ENCODE results near the gene AK4. TPM values are rescaled to one million over a fixed set of nuclear protein-coding genes. Genes with fewer than 3 reads are reported as not detected.

Gene AK4
- total RNA-seq, 6 donors from 2014 or later = 0.44 to 7.0 (median 3.6) TPM

DNA sequence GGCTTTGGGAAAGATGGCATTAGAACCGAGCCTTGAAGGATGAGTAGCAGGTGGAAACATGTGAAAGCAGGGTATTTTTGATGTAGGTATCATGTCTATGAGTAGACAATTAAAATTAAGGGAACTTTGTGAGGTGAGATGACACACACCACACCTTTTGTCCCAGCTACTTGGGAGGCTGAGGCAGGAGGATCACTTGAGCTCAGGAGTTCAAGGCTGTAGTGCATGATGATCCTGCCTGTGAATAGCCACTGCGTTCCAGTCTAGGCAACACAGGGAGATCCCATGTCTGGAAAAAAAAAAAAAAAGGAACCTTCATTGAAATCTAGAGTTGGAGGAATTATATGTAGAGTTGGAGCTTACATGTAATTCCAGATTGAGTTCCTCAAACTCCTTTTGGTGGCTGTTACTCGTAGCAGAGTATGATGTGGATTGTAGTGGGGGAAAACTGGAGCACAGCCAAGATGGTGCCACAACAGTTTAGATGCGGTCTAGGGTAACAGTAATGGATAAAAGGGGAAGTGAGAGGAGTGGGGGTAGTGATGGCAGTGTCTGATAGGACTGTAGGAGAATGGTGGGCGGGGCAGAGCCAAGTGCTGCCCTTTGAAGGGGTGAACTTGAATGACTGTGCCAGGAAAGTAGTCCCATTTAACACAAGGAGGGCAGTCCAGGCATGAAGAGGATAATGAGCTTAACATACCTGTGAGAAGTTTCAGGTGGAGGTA is 17.4 kb downstream of the AK4 start:
- Histone ChIP-seq H3K4me3 (no peak overlapping the region), H3K9me3 (no peaks in the 10 kb centered on the region), H3K27ac (no peak overlapping the region), H3K36me3 (no peaks in the 10 kb centered on the region), H3K27me3 (no peaks in the 10 kb centered on the region), H3K4me1 (peaks cover 0 to 5% (median 2%) of the 10 kb centered on the region in 4 donors)
- ATAC-seq (ENCODE audit: low FRiP score in 2 of 2) (peak; percentile 49 to 72), DNase-seq (peak in 1 of 2 donors; percentile 52)
- TF ChIP-seq CTCF (IDR thresholded peaks at IDR 0.05) = no peak
- TF ChIP-seq POLR2AphosphoS5 (IDR thresholded peaks at IDR 0.05) = peak in 1 of 2 donors; percentile 7
- 56 to 61% methylated on average over 5 of the region's 5 CpGs for WGBS, 2 donors

DNA sequence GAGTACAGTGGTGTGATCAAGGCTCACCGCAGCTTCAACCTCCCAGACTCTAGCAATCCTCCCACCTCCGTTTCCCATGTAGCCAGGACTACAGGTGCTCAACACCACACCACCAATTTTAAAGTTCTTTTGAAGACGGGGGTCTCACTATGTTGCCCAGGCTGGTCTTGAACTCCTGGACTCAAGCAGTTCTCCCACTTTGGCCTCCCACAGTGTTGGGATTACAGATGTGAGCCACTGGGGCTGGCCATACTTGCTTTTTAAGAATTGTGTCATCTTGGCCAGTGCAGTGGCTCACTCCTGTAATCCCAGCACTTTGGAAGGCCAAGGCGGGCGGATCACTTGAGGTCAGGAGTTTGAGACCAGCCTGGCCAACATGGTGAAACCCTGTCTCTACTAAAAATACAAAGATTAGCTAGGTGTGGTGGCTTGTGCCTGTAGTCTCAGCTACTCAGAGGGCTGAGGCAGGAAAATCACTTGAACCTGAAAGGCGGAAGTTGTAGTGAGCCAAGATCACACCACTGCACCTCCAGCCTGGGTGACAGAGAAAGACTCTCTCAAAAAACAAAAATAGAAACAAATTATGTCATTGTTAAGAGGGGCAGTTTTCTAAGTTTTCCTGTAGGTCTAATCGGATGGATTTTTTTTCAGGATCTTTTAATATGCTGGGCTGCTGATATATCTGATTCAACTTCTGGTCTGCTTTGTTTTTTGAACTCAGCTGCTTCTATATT is 18.7 kb downstream of the AK4 start:
- Histone ChIP-seq H3K4me1 (peaks cover 0 to 5% (median 2%) of the 10 kb centered on the region in 4 donors), H3K4me3 (no peak overlapping the region), H3K27ac (no peak overlapping the region), H3K36me3 (no peaks in the 10 kb centered on the region), H3K27me3 (no peaks in the 10 kb centered on the region), H3K9me3 (no peaks in the 10 kb centered on the region)
- 85 to 91% methylated on average over 5 to 7 of the region's 7 CpGs for WGBS, 2 donors
- ATAC-seq (ENCODE audit: low FRiP score in 2 of 2) = no peak
- DNase-seq = no peak
- no peak for TF ChIP-seq EP300 (IDR thresholded peaks at IDR 0.05)

GRCh38 chr1:65167586-65168242 is 19.7 kb downstream of the AK4 start:
- H3K27me3 ChIP-seq = no peaks in the 10 kb centered on the region
- ATAC-seq (ENCODE audit: low FRiP score in 2 of 2) (no peak), DNase-seq (no peak)
- WGBS, 2 donors = 93 to 96% methylated on average over 5 of the region's 5 CpGs
- no peak overlapping the region for H3K4me3 ChIP-seq
- no peaks in the 10 kb centered on the region for H3K9me3 ChIP-seq
- TF ChIP-seq POLR2A (IDR thresholded peaks at IDR 0.05) = no peak
- TF ChIP-seq EP300 (IDR thresholded peaks at IDR 0.05) = no peak
- no peak for TF ChIP-seq POLR2AphosphoS5 (IDR thresholded peaks at IDR 0.05)
- TF ChIP-seq CTCF (IDR thresholded peaks at IDR 0.05) = no peak
- no peak overlapping the region for H3K27ac ChIP-seq
- no peaks in the 10 kb centered on the region for H3K36me3 ChIP-seq
- peaks cover 0 to 5% (median 2%) of the 10 kb centered on the region in 4 donors for H3K4me1 ChIP-seq

GRCh38 chr1:65168867-65169266 is 20.9 kb downstream of the AK4 start:
- no peak for ATAC-seq (ENCODE audit: low FRiP score in 2 of 2)
- Histone ChIP-seq H3K9me3 (no peaks in the 10 kb centered on the region), H3K27me3 (no peaks in the 10 kb centered on the region), H3K4me1 (peaks cover 0 to 5% (median 2%) of the 10 kb centered on the region in 4 donors), H3K27ac (no peak overlapping the region), H3K36me3 (no peaks in the 10 kb centered on the region), H3K4me3 (no peak overlapping the region)
- 84 to 94% methylated on average over 4 of the region's 4 CpGs for WGBS, 2 donors
- no peak for DNase-seq
- TF ChIP-seq CTCF (IDR thresholded peaks at IDR 0.05) (no peak), EP300 (IDR thresholded peaks at IDR 0.05) (no peak), POLR2A (IDR thresholded peaks at IDR 0.05) (no peak), POLR2AphosphoS5 (IDR thresholded peaks at IDR 0.05) (no peak)

DNA sequence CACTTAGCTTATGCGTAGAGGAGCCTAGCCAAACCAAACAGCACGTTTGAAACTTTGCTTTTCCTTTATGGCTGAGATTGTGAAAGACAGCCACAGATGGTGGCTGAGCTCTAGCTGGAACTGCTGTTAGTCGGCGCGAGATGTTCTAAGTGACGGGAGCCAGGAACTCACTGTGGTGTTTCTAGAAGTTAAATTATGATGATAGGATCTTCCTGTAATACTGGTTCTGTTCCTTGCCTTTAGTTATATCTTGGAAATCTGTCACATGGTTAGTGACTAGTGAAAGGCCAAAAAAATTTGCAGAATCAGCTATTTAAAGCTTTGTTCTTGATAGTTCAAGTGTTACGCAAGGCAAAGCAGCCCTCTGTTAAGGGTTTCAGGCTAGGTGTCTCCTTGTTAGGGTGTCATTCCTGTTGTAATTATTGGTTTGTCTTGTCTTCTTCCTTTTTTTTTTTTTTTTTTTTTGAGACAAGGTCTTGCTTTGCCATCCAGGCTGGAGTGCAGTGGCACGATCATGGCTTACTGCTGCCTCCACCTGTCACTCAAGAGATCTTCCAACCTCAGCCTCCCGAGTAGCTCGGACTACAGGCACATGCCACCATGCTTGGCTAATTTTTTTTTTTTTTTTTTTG is 22.6 kb downstream of the AK4 start:
- H3K9me3 ChIP-seq = no peaks in the 10 kb centered on the region
- WGBS, 2 donors = 46 to 66% methylated on average over 10 of the region's 10 CpGs
- H3K27me3 ChIP-seq = no peaks in the 10 kb centered on the region
- H3K27ac ChIP-seq = peak overlapping the region in 1 of 4 donors; percentile 23
- H3K36me3 ChIP-seq = no peaks in the 10 kb centered on the region
- H3K4me1 ChIP-seq = peaks cover 0 to 5% (median 2%) of the 10 kb centered on the region in 4 donors
- ATAC-seq (ENCODE audit: low FRiP score in 2 of 2) (peak in 1 of 2 donors; percentile 56), DNase-seq (peak in 1 of 2 donors; percentile 34)
- no peak overlapping the region for H3K4me3 ChIP-seq
- TF ChIP-seq POLR2AphosphoS5 (IDR thresholded peaks at IDR 0.05) = peak in 1 of 2 donors; percentile 19
- TF ChIP-seq CTCF (IDR thresholded peaks at IDR 0.05) = no peak

All from upper lobe of left lung (tissue), 6 donors.